ENCODE results near the gene SCPEP1. TPM values are rescaled to one million over a fixed set of nuclear protein-coding genes. Genes with fewer than 3 reads are reported as not detected.
"Not testable (repeated sequence)": the region's sequence is repeated elsewhere in the genome, so short reads cannot be mapped to it uniquely, and the experiment has no call there.

SCPEP1 gene
- total and polyA plus RNA-seq, 2 of the 13 experiments (the other 11 are each of a cell fraction or from before 2014, with no cell fraction given), result 24.3 to 27.3 TPM

DNA sequence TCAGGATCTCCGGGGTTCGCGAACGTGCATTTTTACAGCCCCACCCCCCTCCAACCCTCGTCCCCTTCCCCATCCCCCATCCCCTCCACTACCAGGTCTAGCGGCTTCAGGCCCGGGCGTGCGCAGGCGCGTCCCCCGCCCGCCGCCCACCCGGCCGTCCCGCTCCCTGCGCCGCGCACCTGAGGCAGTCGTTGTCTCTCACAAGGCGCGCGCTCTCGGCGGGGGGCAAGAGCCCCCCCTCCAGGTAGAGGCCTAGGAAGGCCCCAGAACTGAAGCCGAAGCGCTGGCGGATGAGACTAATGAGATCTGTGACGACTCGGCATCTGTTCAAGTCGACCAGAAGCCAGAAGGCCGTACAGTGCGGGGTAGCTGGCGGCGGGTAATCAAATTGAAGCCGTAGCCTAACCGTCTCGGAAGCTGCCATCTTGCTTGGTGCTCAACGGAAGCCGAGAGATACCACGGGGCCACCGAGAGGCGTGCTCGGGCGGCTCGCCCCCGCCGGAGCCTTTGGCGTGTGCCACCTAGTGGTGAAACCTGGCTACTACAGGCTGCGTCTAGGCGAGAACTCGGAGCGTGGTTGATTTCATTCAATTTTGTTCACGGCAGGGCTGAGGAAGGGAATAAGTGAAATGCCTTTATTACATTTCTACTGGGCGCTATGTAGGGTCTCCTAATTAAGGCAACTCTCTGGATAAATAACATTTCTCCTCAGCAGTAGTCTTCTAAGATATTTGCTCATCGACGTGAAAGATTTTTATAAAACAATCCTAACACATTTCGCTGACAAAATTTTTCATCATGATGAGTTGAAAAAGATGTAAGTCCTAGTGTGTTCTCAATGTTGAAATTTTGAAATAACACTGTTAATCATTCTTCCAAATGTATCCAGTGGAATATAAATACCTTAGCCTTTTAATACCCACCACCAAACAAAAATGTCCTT lies 17.1 kb upstream of the SCPEP1 start, which contains the start of gene COIL (continued):
- TF ChIP-seq, protein P1, sequence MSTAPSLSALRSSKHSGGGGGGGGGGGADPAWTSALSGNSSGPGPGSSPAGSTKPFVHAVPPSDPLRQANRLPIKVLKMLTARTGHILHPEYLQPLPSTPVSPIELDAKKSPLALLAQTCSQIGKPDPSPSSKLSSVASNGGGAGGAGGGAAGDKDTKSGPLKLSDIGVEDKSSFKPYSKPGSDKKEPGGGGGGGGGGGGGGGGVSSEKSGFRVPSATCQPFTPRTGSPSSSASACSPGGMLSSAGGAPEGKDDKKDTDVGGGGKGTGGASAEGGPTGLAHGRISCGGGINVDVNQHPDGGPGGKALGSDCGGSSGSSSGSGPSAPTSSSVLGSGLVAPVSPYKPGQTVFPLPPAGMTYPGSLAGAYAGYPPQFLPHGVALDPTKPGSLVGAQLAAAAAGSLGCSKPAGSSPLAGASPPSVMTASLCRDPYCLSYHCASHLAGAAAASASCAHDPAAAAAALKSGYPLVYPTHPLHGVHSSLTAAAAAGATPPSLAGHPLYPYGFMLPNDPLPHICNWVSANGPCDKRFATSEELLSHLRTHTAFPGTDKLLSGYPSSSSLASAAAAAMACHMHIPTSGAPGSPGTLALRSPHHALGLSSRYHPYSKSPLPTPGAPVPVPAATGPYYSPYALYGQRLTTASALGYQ (CRISPR knock-in tag; IDR thresholded peaks at IDR 0.05), result peak; percentile 73

DNA sequence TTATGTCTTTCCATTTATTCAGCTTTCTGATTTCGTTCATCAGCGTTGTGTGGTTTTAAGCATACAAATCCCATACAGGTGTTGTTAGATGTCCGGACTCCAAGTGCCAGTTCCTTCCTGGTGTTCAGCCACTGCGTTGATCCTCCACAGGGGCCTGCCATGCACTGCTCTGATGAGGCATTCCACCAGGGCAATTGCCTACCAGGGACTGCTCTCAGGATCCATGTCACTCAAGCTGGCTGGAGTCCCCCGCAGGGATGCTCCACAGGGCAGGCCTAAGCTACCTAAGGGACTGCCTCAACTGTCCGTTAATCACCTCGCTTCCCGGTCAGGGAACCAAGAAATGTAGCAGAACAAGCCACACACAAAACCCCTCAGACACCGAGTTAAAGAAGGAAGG lies 12.7 kb upstream of the SCPEP1 start:
- H3K79me2 ChIP-seq (ENCODE audit: insufficient read depth, low read length); H3K9me3 ChIP-seq (ENCODE audit: low read length); H3K27me3 ChIP-seq (ENCODE audit: control insufficient read depth in 1 of 2, insufficient read depth in 2 of 2, low read length in 2 of 2); H2AFZ ChIP-seq (ENCODE audit: low read length); BruUV-seq (replicated peaks); H3K9ac ChIP-seq (ENCODE audit: insufficient read depth, low read depth, low read length); CTCF ChIA-PET (ENCODE audit: low intra/inter-chr PET ratio, low total read pairs); DNase-seq (ENCODE audit: low spot score); H4K20me1 ChIP-seq (ENCODE audit: insufficient read depth, low read length); H3K27ac ChIP-seq (ENCODE audit: extremely low read length, insufficient read depth, low read length); in situ Hi-C loops (cut with HindIII; ENCODE audit: extremely low pct_ligation_motif_present, low pct_unique_long_range_greater_than_20kb); intact Hi-C loops (cut with micrococcal nuclease; ENCODE audit: unreplicated experiment); H3K36me3 ChIP-seq (replicated peaks in 1 of 2; ENCODE audit: control insufficient read depth in 1 of 2, insufficient read depth in 2 of 2, low read length in 2 of 2); FAIRE-seq: not testable (repeated sequence)
- peak; percentile 26 for ATAC-seq
- POLR2A ChIA-PET, result interaction anchor here (1.4 kb wide), 1 partner anchor 51 kb away, joined by 3 read pairs; the partner anchor contains the start of gene TRIM25
- TF ChIP-seq ZNF501 (CRISPR knock-in tag; IDR thresholded peaks at IDR 0.05), result 0 out of 2 replicates have a peak, but pooled peaks have one; percentile 18
- TF ChIP-seq, protein P2, sequence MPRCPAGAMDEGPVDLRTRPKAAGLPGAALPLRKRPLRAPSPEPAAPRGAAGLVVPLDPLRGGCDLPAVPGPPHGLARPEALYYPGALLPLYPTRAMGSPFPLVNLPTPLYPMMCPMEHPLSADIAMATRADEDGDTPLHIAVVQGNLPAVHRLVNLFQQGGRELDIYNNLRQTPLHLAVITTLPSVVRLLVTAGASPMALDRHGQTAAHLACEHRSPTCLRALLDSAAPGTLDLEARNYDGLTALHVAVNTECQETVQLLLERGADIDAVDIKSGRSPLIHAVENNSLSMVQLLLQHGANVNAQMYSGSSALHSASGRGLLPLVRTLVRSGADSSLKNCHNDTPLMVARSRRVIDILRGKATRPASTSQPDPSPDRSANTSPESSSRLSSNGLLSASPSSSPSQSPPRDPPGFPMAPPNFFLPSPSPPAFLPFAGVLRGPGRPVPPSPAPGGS (CRISPR knock-in tag; IDR thresholded peaks at IDR 0.05), result 0 out of 2 replicates have a peak, but pooled peaks have one; percentile 15
- TF ChIP-seq, protein P3, sequence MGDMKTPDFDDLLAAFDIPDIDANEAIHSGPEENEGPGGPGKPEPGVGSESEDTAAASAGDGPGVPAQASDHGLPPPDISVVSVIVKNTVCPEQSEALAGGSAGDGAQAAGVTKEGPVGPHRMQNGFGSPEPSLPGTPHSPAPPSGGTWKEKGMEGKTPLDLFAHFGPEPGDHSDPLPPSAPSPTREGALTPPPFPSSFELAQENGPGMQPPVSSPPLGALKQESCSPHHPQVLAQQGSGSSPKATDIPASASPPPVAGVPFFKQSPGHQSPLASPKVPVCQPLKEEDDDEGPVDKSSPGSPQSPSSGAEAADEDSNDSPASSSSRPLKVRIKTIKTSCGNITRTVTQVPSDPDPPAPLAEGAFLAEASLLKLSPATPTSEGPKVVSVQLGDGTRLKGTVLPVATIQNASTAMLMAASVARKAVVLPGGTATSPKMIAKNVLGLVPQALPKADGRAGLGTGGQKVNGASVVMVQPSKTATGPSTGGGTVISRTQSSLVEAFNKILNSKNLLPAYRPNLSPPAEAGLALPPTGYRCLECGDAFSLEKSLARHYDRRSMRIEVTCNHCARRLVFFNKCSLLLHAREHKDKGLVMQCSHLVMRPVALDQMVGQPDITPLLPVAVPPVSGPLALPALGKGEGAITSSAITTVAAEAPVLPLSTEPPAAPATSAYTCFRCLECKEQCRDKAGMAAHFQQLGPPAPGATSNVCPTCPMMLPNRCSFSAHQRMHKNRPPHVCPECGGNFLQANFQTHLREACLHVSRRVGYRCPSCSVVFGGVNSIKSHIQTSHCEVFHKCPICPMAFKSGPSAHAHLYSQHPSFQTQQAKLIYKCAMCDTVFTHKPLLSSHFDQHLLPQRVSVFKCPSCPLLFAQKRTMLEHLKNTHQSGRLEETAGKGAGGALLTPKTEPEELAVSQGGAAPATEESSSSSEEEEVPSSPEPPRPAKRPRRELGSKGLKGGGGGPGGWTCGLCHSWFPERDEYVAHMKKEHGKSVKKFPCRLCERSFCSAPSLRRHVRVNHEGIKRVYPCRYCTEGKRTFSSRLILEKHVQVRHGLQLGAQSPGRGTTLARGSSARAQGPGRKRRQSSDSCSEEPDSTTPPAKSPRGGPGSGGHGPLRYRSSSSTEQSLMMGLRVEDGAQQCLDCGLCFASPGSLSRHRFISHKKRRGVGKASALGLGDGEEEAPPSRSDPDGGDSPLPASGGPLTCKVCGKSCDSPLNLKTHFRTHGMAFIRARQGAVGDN (CRISPR knock-in tag; IDR thresholded peaks at IDR 0.05), result 0 out of 2 replicates have a peak, but pooled peaks have one; percentile 19
- 0 out of 2 replicates have a peak, but pooled peaks have one; percentile 25 for TF ChIP-seq ZBTB38 (CRISPR knock-in tag; IDR thresholded peaks at IDR 0.05)
- TF ChIP-seq ZNF598 (CRISPR knock-in tag; IDR thresholded peaks at IDR 0.05; ENCODE audit: borderline replicate concordance), result peak; percentile 60; the same call in 1 of the 2 replicates
- Histone ChIP-seq H3K4me3 (replicated peaks in 1 of 3; ENCODE audit: insufficient read depth in 1 of 3, low read depth in 2 of 3, low read length in 3 of 3) (0 out of 6 replicates have a peak overlapping the region, but pooled peaks of 1 of the 3 experiments have one; percentile 1), H3K4me2 (ENCODE audit: low read depth, low read length) (peak overlapping the region; percentile 52), H3K4me1 (ENCODE audit: insufficient read depth, low read length) (peaks cover 47% of the 10 kb centered on the region)
- 61% methylated on average over 9 of the region's 9 CpGs for WGBS (ENCODE audit: low lambda C conversion rate)
